Heart left ventricle (tissue), 13 donors: ENCODE data around the gene SIVA1.

Experiments
- POLR2A ChIP-seq, 2 donors: fragments of 450-650 bp; IDR thresholded peaks; one replicate each; pipeline ENCODE4 v1.6.1; 2017; ENCODE audit warnings: antibody characterized with exemption in 2 of 2, mild to moderate bottlenecking in 2 of 2, moderate library complexity in 2 of 2
- TF ChIP-seq, protein P1 (sequence below), 12 donors: fragments of 200-600 bp; sonication (generic) in 4 of 12; IDR thresholded peaks; one replicate each; pipeline versions ENCODE4 v1.5.0 to v1.8.0; 2018 to 2022; ENCODE audit warnings: antibody characterized with exemption in 12 of 12, mild to moderate bottlenecking in 5 of 12
- donor health status: ischemic (EF 13 %, LVEDD 7.1; RV severe dilation, severe dysfunction).
- donor health status: DM: no; HTN: yes; CAD: no.
- donor health status: DM: no; HTN: no; CAD: no.
- donor health status: ischemic (EF 25% LVEDD 6.9; RV normal size, moderate dysfunction).
- donor health status: ischemic (EF 25% LVEDD 5.7; RV mildly dilated, moderate dysfunction).
- donor health status: ischemic (EF 35%, LVEDD 5.7; RV mildly dilated, moderate dysfunction).
- donor health status: nonischemic (EF 11% LVEDD 7.7; RV severe dilation, severe dysfunction).
- donor health status: DM: yes; HTN: yes; CAD: no.
- donor health status: PGD.
- donor health status: ischemic (EF 29% LVEDD 5.4; RV normal size, mild dysfunction).
- donor health status: nonischemic (EF 23%, LVEDD 6.1; RV moderate dilation, normal function).

DNA sequence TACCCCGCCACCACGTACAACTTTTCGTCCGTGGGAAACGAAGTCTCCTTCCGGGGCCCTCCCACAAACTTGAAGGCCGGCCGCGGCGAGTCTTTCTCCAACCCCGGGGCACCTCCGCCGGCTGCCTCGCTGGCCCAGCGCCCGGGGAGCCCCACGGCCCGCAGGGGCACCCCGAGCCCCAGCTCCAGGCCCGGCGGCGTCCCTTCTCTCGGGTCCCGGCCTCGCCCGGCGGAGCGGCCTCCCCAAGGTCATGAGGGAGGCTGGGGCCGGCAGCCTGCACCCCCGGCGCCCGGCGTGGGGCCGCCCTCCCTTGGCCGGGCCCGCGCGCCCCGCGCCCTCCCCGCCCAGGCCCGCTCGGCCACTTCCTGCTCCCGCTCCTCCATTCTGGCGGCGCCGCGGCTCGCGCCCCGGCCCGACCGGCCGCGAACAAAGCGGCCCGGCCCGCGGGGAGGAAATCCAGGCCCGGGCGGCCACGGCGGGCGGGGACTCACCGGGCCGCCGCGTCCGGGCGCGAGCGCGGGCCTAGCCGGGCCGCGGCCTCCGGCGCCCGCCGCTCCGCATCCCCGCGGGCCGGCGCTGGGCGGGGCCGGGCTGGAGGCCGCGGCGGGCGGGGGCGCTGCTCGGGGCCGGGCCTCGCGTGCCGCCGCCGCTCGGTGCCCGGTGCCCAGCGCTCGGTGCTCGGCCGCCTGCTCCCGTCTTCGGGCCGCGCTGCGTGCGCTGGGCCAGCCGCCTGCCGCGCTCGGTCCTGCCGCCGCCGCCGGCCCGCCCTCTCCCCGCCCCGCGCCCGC lies 42.2 kb downstream of the SIVA1 start, which contains the start of gene AKT1:
- TF ChIP-seq, protein P1, sequence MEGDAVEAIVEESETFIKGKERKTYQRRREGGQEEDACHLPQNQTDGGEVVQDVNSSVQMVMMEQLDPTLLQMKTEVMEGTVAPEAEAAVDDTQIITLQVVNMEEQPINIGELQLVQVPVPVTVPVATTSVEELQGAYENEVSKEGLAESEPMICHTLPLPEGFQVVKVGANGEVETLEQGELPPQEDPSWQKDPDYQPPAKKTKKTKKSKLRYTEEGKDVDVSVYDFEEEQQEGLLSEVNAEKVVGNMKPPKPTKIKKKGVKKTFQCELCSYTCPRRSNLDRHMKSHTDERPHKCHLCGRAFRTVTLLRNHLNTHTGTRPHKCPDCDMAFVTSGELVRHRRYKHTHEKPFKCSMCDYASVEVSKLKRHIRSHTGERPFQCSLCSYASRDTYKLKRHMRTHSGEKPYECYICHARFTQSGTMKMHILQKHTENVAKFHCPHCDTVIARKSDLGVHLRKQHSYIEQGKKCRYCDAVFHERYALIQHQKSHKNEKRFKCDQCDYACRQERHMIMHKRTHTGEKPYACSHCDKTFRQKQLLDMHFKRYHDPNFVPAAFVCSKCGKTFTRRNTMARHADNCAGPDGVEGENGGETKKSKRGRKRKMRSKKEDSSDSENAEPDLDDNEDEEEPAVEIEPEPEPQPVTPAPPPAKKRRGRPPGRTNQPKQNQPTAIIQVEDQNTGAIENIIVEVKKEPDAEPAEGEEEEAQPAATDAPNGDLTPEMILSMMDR (IDR thresholded peaks at IDR 0.05): no peak
- no peak for TF ChIP-seq POLR2A (IDR thresholded peaks at IDR 0.05)
